Calu3 (cell line): Measurements from ENCODE around the gene KCNIP3. TPM values are rescaled to one million over a fixed set of nuclear protein-coding genes. Genes with fewer than 3 reads are reported as not detected.

Source experiments
- Bru-seq: library from RNA; stranded (reverse); fragments of 400-500 nt; gene quantifications from one replicate; lab custom pipeline; 2021; lab: Mats Ljungman, UMichigan
- BruChase-seq, 2 experiments: library from RNA; stranded (reverse); fragments of 400-500 nt; gene quantifications; one replicate each; lab custom pipeline; 2021; lab: Mats Ljungman, UMichigan
- BruUV-seq: library from RNA; stranded (reverse); fragments of 400-500 nt; replicated peaks from 2 replicates; lab custom pipeline; 2021; lab: Mats Ljungman, UMichigan
- CTCF ChIA-PET: fragments of 300-600 bp; sonication (Branson Sonifier 250); formaldehyde crosslinking; loops from one replicate; lab custom pipeline; 2022; ENCODE audit warnings: antibody characterized with exemption; lab: Charles Lee
- DNase-seq: peaks from one replicate; pipeline ENCODE4 v3.0.0; 2022
- H3K27ac Mint-ChIP-seq: one replicate; pipeline ENCODE4 v1.8.0; 2022; ENCODE audit warnings: mixed read lengths; ENCODE audit not compliant: unreplicated experiment
- H3K27me3 Mint-ChIP-seq: one replicate; pipeline ENCODE4 v1.8.0; 2022; ENCODE audit warnings: mixed read lengths; ENCODE audit not compliant: unreplicated experiment
- H3K36me3 Mint-ChIP-seq: one replicate; pipeline ENCODE4 v1.8.0; 2022; ENCODE audit warnings: mild to moderate bottlenecking, moderate library complexity, mixed read lengths; ENCODE audit not compliant: insufficient read depth, unreplicated experiment
- H3K4me1 Mint-ChIP-seq: one replicate; pipeline ENCODE4 v1.8.0; 2022; ENCODE audit warnings: mild to moderate bottlenecking, low read depth, mixed read lengths; ENCODE audit not compliant: unreplicated experiment
- H3K4me3 Mint-ChIP-seq: one replicate; pipeline ENCODE4 v1.8.0; 2022; ENCODE audit warnings: mild to moderate bottlenecking, low read depth, moderate library complexity, mixed read lengths; ENCODE audit not compliant: unreplicated experiment
- H3K9me3 Mint-ChIP-seq: one replicate; pipeline ENCODE4 v1.8.0; 2022; ENCODE audit warnings: low read depth, mixed read lengths; ENCODE audit not compliant: unreplicated experiment
- intact Hi-C: fragments of 100-400 bp; cut with micrococcal nuclease; formaldehyde crosslinking; loops from one replicate; pipeline ENCODE4 v1.10.0; 2022; ENCODE audit not compliant: unreplicated experiment
- long read RNA-seq: library from polyadenylated mRNA; stranded (forward); transcript quantifications from one replicate; pipeline ENCODE4 v2.0.0, GENCODE V29; 2022
- total RNA-seq: library from RNA; stranded (reverse); gene quantifications from 2 replicates; pipeline ENCODE4 v1.2.3, GENCODE V29; 2022
- TF ChIP-seq, protein P1 (sequence below): fragments of 200-600 bp; IDR thresholded peaks from one replicate; pipeline ENCODE4 v1.8.0; 2022; ENCODE audit warnings: antibody characterized with exemption; ENCODE audit not compliant: unreplicated experiment

KCNIP3 gene
- total RNA-seq, result 1.1 and 2.1 TPM in 2 replicates
- percentile 15 among the genes with signal in this experiment for Bru-seq, nascent RNA
- BruChase-seq, experiment 1, labeled RNA remaining after a 6-hour chase, result percentile 28 among the genes with signal in this experiment
- percentile 23 among the genes with signal in this experiment for BruChase-seq, experiment 2, labeled RNA remaining after a 2-hour chase
- long read RNA-seq, partial matches to known transcripts, result 0 of 1 reads
- long read RNA-seq, other reads (novel, unspliced or antisense), result 0 of 1 reads

DNA sequence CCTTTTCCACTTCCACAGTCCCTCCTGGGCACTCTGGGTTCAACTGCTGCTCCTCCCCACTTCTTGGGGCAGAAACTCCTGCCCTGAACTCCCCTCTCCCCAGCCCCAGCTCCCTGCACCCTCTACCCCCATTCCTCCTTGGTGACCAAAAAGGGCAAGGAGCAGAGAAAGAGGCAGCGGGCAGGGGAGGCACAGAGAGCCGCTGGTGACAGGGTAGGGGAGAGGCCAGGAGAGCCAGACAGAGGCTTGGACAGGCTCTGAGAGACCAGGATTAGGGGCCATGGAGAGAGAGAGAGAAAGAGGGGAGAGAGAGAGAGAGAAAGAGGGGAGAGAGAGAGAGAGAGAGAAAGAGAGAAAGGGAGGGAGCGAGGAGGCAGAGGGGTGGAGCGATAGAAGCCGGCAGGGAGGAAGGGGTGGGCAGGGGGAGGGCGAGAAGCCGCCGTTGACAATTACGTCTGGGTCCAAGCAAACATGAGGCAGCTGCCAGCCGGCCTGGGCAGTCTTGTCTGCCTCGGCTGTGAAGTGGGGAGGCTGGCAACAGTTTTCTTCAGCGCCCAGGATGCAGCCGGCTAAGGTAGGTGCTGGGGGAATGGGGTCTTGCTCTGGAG is at the start of gene KCNIP3:
Gene KCNIP3, plus strand, starts transcription at position 468 of the 608 bp plus-strand sequence. Its CDS starts 92 bp downstream, at position 560.
- H3K27ac Mint-ChIP-seq, result no peak within 1 kb of the TSS
- TF ChIP-seq, protein P1, sequence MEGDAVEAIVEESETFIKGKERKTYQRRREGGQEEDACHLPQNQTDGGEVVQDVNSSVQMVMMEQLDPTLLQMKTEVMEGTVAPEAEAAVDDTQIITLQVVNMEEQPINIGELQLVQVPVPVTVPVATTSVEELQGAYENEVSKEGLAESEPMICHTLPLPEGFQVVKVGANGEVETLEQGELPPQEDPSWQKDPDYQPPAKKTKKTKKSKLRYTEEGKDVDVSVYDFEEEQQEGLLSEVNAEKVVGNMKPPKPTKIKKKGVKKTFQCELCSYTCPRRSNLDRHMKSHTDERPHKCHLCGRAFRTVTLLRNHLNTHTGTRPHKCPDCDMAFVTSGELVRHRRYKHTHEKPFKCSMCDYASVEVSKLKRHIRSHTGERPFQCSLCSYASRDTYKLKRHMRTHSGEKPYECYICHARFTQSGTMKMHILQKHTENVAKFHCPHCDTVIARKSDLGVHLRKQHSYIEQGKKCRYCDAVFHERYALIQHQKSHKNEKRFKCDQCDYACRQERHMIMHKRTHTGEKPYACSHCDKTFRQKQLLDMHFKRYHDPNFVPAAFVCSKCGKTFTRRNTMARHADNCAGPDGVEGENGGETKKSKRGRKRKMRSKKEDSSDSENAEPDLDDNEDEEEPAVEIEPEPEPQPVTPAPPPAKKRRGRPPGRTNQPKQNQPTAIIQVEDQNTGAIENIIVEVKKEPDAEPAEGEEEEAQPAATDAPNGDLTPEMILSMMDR, result no peak
- intact Hi-C loops, result no loop called here
- no peak for DNase-seq
- peaks cover 43% of the 10 kb centered on the region for H3K27me3 Mint-ChIP-seq
- peak within 1 kb of the TSS; percentile 3 for H3K4me3 Mint-ChIP-seq
- no peaks in the 10 kb centered on the region for H3K4me1 Mint-ChIP-seq
- BruUV-seq, result no TSS peak
- H3K36me3 Mint-ChIP-seq, result no peaks in the 10 kb centered on the region
- CTCF ChIA-PET, result no interaction called here
- no peaks in the 10 kb centered on the region for H3K9me3 Mint-ChIP-seq

DNA sequence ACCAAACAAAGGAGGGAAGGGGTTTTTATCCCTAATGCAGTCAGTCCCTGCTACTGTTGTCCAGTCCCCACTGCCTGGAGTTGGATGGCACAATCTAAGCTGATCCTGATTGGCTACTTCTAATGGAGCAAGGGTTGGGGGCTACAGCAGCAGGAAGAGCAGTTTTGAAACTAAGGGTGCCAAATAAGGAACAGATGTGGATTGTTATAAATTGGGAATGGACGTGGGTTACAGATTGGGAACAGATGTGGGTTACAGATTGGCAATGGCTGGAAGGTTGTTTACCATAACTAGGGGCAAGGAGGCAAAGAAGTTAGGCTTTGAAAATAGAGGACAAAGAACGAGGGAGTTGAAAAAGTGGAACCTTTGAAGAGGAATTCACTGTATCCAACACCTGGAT is 38.9 kb upstream of the KCNIP3 start:
- intact Hi-C loops, result no loop called here
- CTCF ChIA-PET, result no interaction called here
- Mint-ChIP-seq H3K27ac (no peak overlapping the region), H3K9me3 (peaks cover 10% of the 10 kb centered on the region), H3K27me3 (peaks cover 10% of the 10 kb centered on the region), H3K4me1 (no peaks in the 10 kb centered on the region), H3K36me3 (no peaks in the 10 kb centered on the region), H3K4me3 (no peak overlapping the region)
- no peak for DNase-seq
- TF ChIP-seq, protein P1, result no peak
- BruUV-seq, result no TSS peak

DNA sequence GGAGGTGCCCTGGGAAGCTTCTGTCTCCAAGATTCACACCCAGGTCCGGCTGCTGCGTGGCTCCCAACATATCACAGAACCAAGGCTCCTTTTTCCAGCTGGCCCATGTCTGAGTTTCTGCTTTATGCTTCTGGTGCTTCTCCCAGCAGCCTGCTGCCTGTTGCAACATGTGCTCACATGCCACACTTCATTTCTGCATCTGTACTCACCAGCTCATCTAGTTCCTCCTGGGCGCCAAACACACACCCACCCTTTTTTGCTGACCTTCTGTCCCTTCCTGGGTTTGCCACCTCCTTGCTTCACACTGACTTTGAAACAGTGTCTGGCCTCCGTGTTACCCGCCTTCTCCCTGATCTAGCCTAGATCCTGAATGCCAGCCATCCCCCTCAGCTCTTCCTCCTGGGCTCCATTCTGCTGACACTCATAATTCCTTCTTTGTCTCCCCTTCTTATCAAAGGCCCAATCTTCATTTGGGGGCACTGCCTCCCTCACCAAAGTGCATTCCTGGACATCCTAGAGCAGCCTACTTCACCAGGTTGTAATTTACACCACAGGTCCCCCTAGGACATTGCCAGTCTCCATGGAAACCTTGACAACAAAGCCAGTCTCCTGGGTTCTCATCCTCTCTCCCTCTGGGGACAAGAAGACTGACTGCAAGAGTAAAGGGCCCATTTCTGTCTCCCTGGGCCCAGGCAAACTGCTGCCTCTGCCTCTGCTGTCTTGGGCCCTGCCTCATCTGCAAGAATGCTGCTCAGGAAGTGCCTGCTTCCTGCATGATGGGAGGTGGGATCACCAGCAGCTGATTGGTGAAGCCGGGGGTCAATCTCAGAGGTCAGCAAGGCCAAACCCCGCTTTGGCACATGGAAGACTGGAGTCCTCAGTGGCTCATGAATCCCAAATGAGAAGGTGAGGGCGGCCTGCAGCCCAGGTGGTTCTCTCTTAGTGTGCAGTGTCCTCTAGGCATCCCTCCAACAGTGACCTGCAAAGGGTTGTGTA is 36.8 kb upstream of the KCNIP3 start:
- TF ChIP-seq, protein P1, result no peak
- Mint-ChIP-seq H3K9me3 (peaks cover 10% of the 10 kb centered on the region), H3K4me1 (no peaks in the 10 kb centered on the region), H3K27ac (no peak overlapping the region), H3K27me3 (peaks cover 27% of the 10 kb centered on the region), H3K4me3 (no peak overlapping the region), H3K36me3 (no peaks in the 10 kb centered on the region)
- intact Hi-C loops, result no loop called here
- BruUV-seq, result no TSS peak
- CTCF ChIA-PET, result interaction anchor here (1.2 kb wide), 1 partner anchor 28 kb away, joined by 3 read pairs; no protein-coding TSS in a partner anchor
- no peak for DNase-seq

DNA sequence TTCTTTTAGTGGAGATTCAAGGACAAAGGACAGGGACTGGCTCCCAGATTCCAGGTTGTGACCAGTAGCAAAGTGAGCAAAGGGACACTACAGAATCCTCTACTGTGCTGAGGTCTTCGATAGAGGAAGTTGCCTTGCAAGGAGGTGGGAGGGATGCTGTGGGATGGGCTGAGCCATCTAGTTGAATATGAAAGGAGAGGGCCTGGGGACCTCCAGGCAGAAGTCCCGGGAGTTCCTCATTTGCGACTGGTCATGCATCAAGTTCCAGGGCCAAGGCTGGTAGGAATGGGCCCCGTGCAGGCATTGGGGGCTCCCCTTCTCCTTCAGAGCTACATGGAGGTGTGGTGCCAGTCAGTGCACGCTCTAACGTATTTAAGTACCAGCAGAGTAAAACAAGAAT is 35.5 kb upstream of the KCNIP3 start:
- DNase-seq, result no peak
- CTCF ChIA-PET, result no interaction called here
- peaks cover 33% of the 10 kb centered on the region for H3K27me3 Mint-ChIP-seq
- H3K27ac Mint-ChIP-seq, result no peak overlapping the region
- no peak overlapping the region for H3K4me3 Mint-ChIP-seq
- no peaks in the 10 kb centered on the region for H3K36me3 Mint-ChIP-seq
- no TSS peak for BruUV-seq
- H3K9me3 Mint-ChIP-seq, result peaks cover 10% of the 10 kb centered on the region
- intact Hi-C loops, result no loop called here
- H3K4me1 Mint-ChIP-seq, result no peaks in the 10 kb centered on the region
- TF ChIP-seq, protein P1, result no peak
